ENCODE data around the gene EPHA4. TPM values are rescaled to one million over a fixed set of nuclear protein-coding genes. Genes with fewer than 3 reads are reported as not detected.

The EPHA4 gene
- total and polyA plus RNA-seq, 2 donors (not counting 1 experiment from before 2014, with no cell fraction given) = 10.7 to 54.9 TPM

DNA sequence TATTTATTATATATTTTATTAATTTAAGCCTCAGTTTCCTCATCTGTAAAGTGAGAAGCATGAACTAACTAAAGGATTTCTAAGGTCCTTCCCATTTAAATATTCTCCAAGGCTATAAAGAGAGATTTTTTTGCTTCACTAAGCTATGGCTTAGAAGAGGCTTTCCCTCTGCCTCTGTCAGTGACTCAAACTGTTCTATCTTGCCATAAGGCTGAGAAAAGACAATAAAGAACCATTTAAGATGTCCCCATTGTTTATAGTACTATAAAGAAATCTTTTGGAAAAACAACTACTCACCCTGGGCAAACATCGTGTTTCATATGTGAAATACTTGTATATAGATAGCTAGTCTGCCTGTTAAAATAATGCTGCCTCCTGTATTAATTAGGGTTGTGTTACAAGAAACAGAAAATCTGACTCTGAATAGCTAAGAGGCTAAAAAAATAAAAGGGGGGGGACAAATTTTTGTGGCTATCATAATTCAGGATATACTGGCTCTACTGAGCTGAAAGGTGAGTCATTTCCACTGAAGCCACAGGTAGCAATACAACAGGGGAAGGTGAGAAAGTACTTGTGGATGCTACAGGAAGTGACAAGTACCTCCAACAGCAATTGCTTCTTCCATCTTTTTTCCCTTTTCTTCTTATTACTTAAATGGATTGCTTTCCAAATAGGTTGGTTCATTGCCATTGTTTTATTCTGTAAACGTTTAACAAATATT lies 25.4 kb downstream of the EPHA4 start:
- Mint-ChIP-seq H3K4me3 (no peak overlapping the region), H3K9me3 (ENCODE audit: insufficient read depth) (no peaks in the 10 kb centered on the region), H3K27ac (no peak overlapping the region), H3K27me3 (no peaks in the 10 kb centered on the region), H3K4me1 (peaks cover 20% of the 10 kb centered on the region)
- Histone ChIP-seq H3K4me1 (ENCODE audit: control insufficient read depth in 2 of 2, insufficient read depth in 2 of 2, low read length in 2 of 2) (peaks cover 0 to 6% of the 10 kb centered on the region in 2 donors), H3K27ac (ENCODE audit: low read length in 2 of 2) (no peak overlapping the region), H2AFZ (ENCODE audit: insufficient read depth, low read depth, low read length, poor library complexity, severe bottlenecking) (no peak overlapping the region), H3K27me3 (replicated peaks in 1 of 4; ENCODE audit: control extremely low read depth in 1 of 4, control insufficient read depth in 3 of 4, insufficient read depth in 4 of 4, low read length in 3 of 4) (no peaks in the 10 kb centered on the region), H3K9ac (ENCODE audit: low read length) (no peak overlapping the region), H4K20me1 (ENCODE audit: control insufficient read depth, insufficient read depth, low read length, poor library complexity, severe bottlenecking) (no peaks in the 10 kb centered on the region), H3K79me2 (ENCODE audit: control insufficient read depth, insufficient read depth, low read length) (peaks cover 29% of the 10 kb centered on the region), H3K9me3 (ENCODE audit: control extremely low read depth in 1 of 3, control insufficient read depth in 2 of 3, insufficient read depth in 1 of 3, low read length in 2 of 3) (no peaks in the 10 kb centered on the region), H3K4me2 (replicated peaks; ENCODE audit: low read depth, low read length, poor library complexity, severe bottlenecking) (no peak overlapping the region), H3K36me3 (replicated peaks in 1 of 2; ENCODE audit: control extremely low read depth in 1 of 2, control insufficient read depth in 1 of 2, extremely low read depth in 1 of 2, insufficient read depth in 2 of 2, low read length in 1 of 2) (no peaks in the 10 kb centered on the region), H3K4me3 (ENCODE audit: control extremely low read depth in 1 of 5, extremely low read depth in 1 of 5, insufficient read depth in 1 of 5, low read depth in 2 of 5, low read length in 4 of 5) (no peak overlapping the region)
- no CpG with 5 or more reads among the region's 2 CpGs for WGBS (ENCODE audit: insufficient coverage)
- TF ChIP-seq, protein P1, sequence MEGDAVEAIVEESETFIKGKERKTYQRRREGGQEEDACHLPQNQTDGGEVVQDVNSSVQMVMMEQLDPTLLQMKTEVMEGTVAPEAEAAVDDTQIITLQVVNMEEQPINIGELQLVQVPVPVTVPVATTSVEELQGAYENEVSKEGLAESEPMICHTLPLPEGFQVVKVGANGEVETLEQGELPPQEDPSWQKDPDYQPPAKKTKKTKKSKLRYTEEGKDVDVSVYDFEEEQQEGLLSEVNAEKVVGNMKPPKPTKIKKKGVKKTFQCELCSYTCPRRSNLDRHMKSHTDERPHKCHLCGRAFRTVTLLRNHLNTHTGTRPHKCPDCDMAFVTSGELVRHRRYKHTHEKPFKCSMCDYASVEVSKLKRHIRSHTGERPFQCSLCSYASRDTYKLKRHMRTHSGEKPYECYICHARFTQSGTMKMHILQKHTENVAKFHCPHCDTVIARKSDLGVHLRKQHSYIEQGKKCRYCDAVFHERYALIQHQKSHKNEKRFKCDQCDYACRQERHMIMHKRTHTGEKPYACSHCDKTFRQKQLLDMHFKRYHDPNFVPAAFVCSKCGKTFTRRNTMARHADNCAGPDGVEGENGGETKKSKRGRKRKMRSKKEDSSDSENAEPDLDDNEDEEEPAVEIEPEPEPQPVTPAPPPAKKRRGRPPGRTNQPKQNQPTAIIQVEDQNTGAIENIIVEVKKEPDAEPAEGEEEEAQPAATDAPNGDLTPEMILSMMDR (IDR thresholded peaks at IDR 0.05) = no peak
- TF ChIP-seq EZH2 (IDR thresholded peaks at IDR 0.05; ENCODE audit: borderline replicate concordance, insufficient read depth, low read depth, low read length, poor library complexity, severe bottlenecking) = no peak
- intact Hi-C loops (cut with micrococcal nuclease) = no loop called here
- CTCF ChIA-PET = no interaction called here
- DNase-seq = no peak
- ATAC-seq (ENCODE audit: low read depth) = no peak
- POLR2A ChIA-PET = no interaction called here

DNA sequence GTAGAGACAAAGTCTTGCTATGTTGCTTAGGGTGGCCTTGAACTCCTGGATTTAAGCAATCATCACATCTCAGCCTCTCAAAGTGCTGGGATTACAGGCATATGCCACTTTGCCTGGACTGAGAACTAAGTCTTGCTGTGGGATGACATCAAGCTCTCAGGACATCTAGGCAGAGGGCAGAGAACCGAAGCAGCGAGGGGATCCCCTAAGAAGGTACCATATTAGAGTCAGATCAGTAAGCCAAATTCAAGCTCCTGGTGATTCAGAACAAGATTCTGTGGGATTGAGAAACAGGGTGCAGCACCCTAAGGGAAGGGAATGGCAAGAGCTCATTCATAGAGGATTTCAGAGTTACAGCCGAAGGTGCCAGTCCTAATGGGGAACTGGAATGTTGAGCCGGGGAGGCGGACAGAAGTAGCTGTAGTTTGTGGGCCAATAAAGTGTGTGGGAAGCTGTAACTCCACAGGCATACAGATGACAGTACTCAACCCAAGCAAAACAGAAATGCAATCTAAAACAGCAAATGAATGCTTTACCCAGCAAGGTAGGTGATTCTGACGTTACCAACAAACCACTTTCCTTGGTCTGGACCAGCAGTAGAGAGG lies 30.9 kb downstream of the EPHA4 start:
- no peak for ATAC-seq (ENCODE audit: low read depth)
- Histone ChIP-seq H3K9me3 (ENCODE audit: control extremely low read depth in 1 of 3, control insufficient read depth in 2 of 3, insufficient read depth in 1 of 3, low read length in 2 of 3) (no peaks in the 10 kb centered on the region), H3K27me3 (replicated peaks in 1 of 4; ENCODE audit: control extremely low read depth in 1 of 4, control insufficient read depth in 3 of 4, insufficient read depth in 4 of 4, low read length in 3 of 4) (no peaks in the 10 kb centered on the region), H3K27ac (ENCODE audit: low read length in 2 of 2) (no peak overlapping the region), H3K36me3 (replicated peaks in 1 of 2; ENCODE audit: control extremely low read depth in 1 of 2, control insufficient read depth in 1 of 2, extremely low read depth in 1 of 2, insufficient read depth in 2 of 2, low read length in 1 of 2) (no peaks in the 10 kb centered on the region), H3K4me3 (ENCODE audit: control extremely low read depth in 1 of 5, extremely low read depth in 1 of 5, insufficient read depth in 1 of 5, low read depth in 2 of 5, low read length in 4 of 5) (no peak overlapping the region), H3K4me2 (replicated peaks; ENCODE audit: low read depth, low read length, poor library complexity, severe bottlenecking) (no peak overlapping the region), H3K9ac (ENCODE audit: low read length) (no peak overlapping the region), H3K79me2 (ENCODE audit: control insufficient read depth, insufficient read depth, low read length) (peaks cover 23% of the 10 kb centered on the region), H4K20me1 (ENCODE audit: control insufficient read depth, insufficient read depth, low read length, poor library complexity, severe bottlenecking) (no peaks in the 10 kb centered on the region), H3K4me1 (ENCODE audit: control insufficient read depth in 2 of 2, insufficient read depth in 2 of 2, low read length in 2 of 2) (peaks cover 0 to 3% of the 10 kb centered on the region in 2 donors), H2AFZ (ENCODE audit: insufficient read depth, low read depth, low read length, poor library complexity, severe bottlenecking) (no peak overlapping the region)
- Mint-ChIP-seq H3K27ac (no peak overlapping the region), H3K4me1 (peaks cover 9% of the 10 kb centered on the region), H3K27me3 (no peaks in the 10 kb centered on the region), H3K9me3 (ENCODE audit: insufficient read depth) (no peaks in the 10 kb centered on the region), H3K4me3 (no peak overlapping the region)
- ChIA-PET POLR2A (no interaction called here), CTCF (interaction anchor here (1.4 kb wide), 1 partner anchor 33 kb away, joined by 3 read pairs; no protein-coding TSS in a partner anchor)
- intact Hi-C loops (cut with micrococcal nuclease) = no loop called here
- WGBS (ENCODE audit: insufficient coverage) = 88% methylated on average over 5 of the region's 6 CpGs
- no peak for DNase-seq
- TF ChIP-seq, protein P1 (IDR thresholded peaks at IDR 0.05) = no peak
- TF ChIP-seq EZH2 (IDR thresholded peaks at IDR 0.05; ENCODE audit: borderline replicate concordance, insufficient read depth, low read depth, low read length, poor library complexity, severe bottlenecking) = no peak
